Endothelial cell of umbilical vein (primary cell): ENCODE data around the gene ARHGAP42. TPM values are rescaled to one million over a fixed set of nuclear protein-coding genes. Genes with fewer than 3 reads are reported as not detected.

ENCODE experiments used
- BruUV-seq: library from RNA; stranded (reverse); fragments of 400-500 nt; replicated peaks from 2 replicates; lab custom pipeline; 2021; lab: Mats Ljungman, UMichigan
- CTCF ChIA-PET: fragments of 300-600, 350-600 bp; sonication (Branson Sonifier 250); formaldehyde crosslinking; loops from one replicate; lab custom pipeline; 2021; ENCODE audit warnings: antibody characterized with exemption, inconsistent platforms; lab: Charles Lee
- POLR2A ChIA-PET: fragments of 300-600, 350-600 bp; sonication (Branson Sonifier 250); formaldehyde crosslinking; loops from one replicate; lab custom pipeline; 2021; ENCODE audit warnings: antibody characterized with exemption, inconsistent platforms; lab: Charles Lee
- DNase-seq: peaks from one replicate; pipeline ENCODE4 v3.0.0-alpha.2; 2011; ENCODE audit warnings: low read depth, low spot score
- FAIRE-seq: peaks from 2 replicates; lab custom pipeline; 2011; peaks lifted over from hg19 to GRCh38; lab: Jason Lieb, UNC
- H2AFZ ChIP-seq: 2 replicates; pipeline ENCODE4 v1.6.0; 2012; ENCODE audit warnings: low read depth, low read length, control low read depth, inconsistent platforms
- H3K27ac ChIP-seq: 2 replicates; pipeline ENCODE4 v1.5.1; 2011; ENCODE audit warnings: low read depth, mild to moderate bottlenecking, control low read depth, low read length, moderate library complexity; ENCODE audit not compliant: insufficient read depth
- H3K27me3 ChIP-seq, 2 experiments: 2 replicates each; pipeline versions ENCODE4 v1.6.0 to v1.6.1; 2011; ENCODE audit warnings: low read length in 2 of 2, mixed read lengths in 1 of 2; ENCODE audit not compliant: control insufficient read depth in 2 of 2, insufficient read depth in 2 of 2
- H3K36me3 ChIP-seq, 2 experiments: 2 replicates in 1 of 2; 3 replicates in 1 of 2; pipeline ENCODE4 v1.5.1; 2011; ENCODE audit warnings: low read length in 2 of 2, mild to moderate bottlenecking in 1 of 2, moderate library complexity in 1 of 2; ENCODE audit not compliant: control insufficient read depth in 2 of 2, insufficient read depth in 2 of 2; ENCODE audit errors: extremely low read depth in 1 of 2
- H3K4me1 ChIP-seq: 3 replicates; pipeline ENCODE4 v1.5.1; 2011; ENCODE audit warnings: mild to moderate bottlenecking, low read length; ENCODE audit not compliant: control insufficient read depth, insufficient read depth; ENCODE audit errors: extremely low read depth
- H3K4me2 ChIP-seq: 2 replicates; pipeline ENCODE4 v1.6.1; 2011; ENCODE audit warnings: low read length, control low read depth, mixed read lengths; ENCODE audit not compliant: insufficient read depth
- H3K4me3 ChIP-seq, 3 experiments: fragments of 200-600 bp in 1 of 3; sonication (generic), shearing (Covaris generic) in 1 of 3; replicated peaks in 1 of 3; 2 replicates each; pipeline ENCODE4 v1.5.1; 2011 to 2016; ENCODE audit warnings: control low read depth in 3 of 3, low read length in 3 of 3, mild to moderate bottlenecking in 2 of 3, inconsistent platforms in 1 of 3, low read depth in 1 of 3, moderate library complexity in 1 of 3; ENCODE audit not compliant: insufficient read depth in 1 of 3
- H3K79me2 ChIP-seq: 2 replicates; pipeline ENCODE4 v1.6.0; 2012; ENCODE audit warnings: low read length, inconsistent platforms; ENCODE audit not compliant: control insufficient read depth, insufficient read depth
- H3K9ac ChIP-seq: replicated peaks from 2 replicates; pipeline ENCODE3; 2011; ENCODE audit warnings: low read length, control low read depth; ENCODE audit not compliant: insufficient read depth; ENCODE audit errors: extremely low read depth
- H3K9me1 ChIP-seq: replicated peaks from 3 replicates; pipeline ENCODE4 v1.6.0; 2011; ENCODE audit warnings: mild to moderate bottlenecking, low read length; ENCODE audit not compliant: control insufficient read depth, insufficient read depth; ENCODE audit errors: extremely low read depth
- H3K9me3 ChIP-seq: replicated peaks from 2 replicates; pipeline ENCODE4 v1.5.1; 2012; ENCODE audit warnings: low read length, inconsistent platforms; ENCODE audit not compliant: control insufficient read depth, insufficient read depth
- H4K20me1 ChIP-seq: replicated peaks from 2 replicates; pipeline ENCODE3; 2011; ENCODE audit warnings: mild to moderate bottlenecking, low read length; ENCODE audit not compliant: control insufficient read depth, insufficient read depth; ENCODE audit errors: extremely low read depth
- EZH2 ChIP-seq: IDR thresholded peaks from 2 replicates; pipeline ENCODE4 v1.6.1; 2012; ENCODE audit warnings: borderline replicate concordance, low read depth, mild to moderate bottlenecking, moderate library complexity, low read length, inconsistent platforms; ENCODE audit not compliant: severe bottlenecking
- FOS ChIP-seq: IDR thresholded peaks from 2 replicates; pipeline ENCODE4 v1.6.1; 2011; ENCODE audit warnings: mild to moderate bottlenecking, low read length, moderate library complexity, borderline replicate concordance; ENCODE audit not compliant: insufficient read depth
- GATA2 ChIP-seq: IDR thresholded peaks from 2 replicates; pipeline ENCODE4 v1.7.0; 2011; ENCODE audit warnings: low read depth, mild to moderate bottlenecking, moderate library complexity, mixed read lengths, low read length; ENCODE audit not compliant: insufficient read length, insufficient read depth
- JUN ChIP-seq: IDR thresholded peaks from 2 replicates; pipeline ENCODE4 v1.6.1; 2011; ENCODE audit warnings: borderline replicate concordance, low read depth; ENCODE audit not compliant: insufficient read length, insufficient read depth
- MYC ChIP-seq: IDR thresholded peaks from one replicate; pipeline ENCODE4 v1.6.1; 2011; ENCODE audit warnings: mild to moderate bottlenecking, low read depth, low read length
- POLR2A ChIP-seq: IDR thresholded peaks from 2 replicates; pipeline ENCODE4 v1.6.1; 2012; ENCODE audit warnings: low read depth, mild to moderate bottlenecking, control low read depth, low read length
- POLR2AphosphoS5 ChIP-seq: IDR thresholded peaks from 2 replicates; pipeline ENCODE4 v1.6.1; 2012; ENCODE audit warnings: low read depth, mild to moderate bottlenecking, control low read depth, low read length, moderate library complexity; ENCODE audit not compliant: insufficient read depth
- dilution Hi-C: fragments of 300-500 bp; cut with MboI; formaldehyde crosslinking; loops from one replicate; pipeline ENCODE4 v1.15.0; 2019; ENCODE audit warnings: low sequenced_read_pairs; ENCODE audit not compliant: extremely low pct_ligation_motif_present
- intact Hi-C: fragments of 100-400 bp; cut with micrococcal nuclease; formaldehyde crosslinking; loops from one replicate; pipeline ENCODE4 v1.10.0; 2022
- polyA plus RNA-seq, 4 experiments: library from polyadenylated mRNA; depleted of rRNA in 3 of 4; stranded (reverse) in 3 of 4; unstranded in 1 of 4; fragments of >200 nt; gene quantifications; 2 replicates each; pipeline versions ENCODE4 v1.2.1 to v1.2.3, GENCODE V29; 2011 to 2012; ENCODE audit warnings: missing spikeins in 1 of 4
- total RNA-seq: library from RNA; stranded (reverse); gene quantifications from 2 replicates; pipeline ENCODE4 v1.2.3, GENCODE V29; 2021
- TF ChIP-seq, protein P1 (sequence below): IDR thresholded peaks from 2 replicates; pipeline ENCODE4 v1.6.1; 2011; ENCODE audit not compliant: insufficient read depth, insufficient read length
- TF ChIP-seq, protein P2 (sequence below), 2 donors: IDR thresholded peaks; 1 replicate in 1 of 2; 2 replicates in 1 of 2; pipeline ENCODE4 v1.5.1; 2011; ENCODE audit warnings: low read length in 2 of 2, mild to moderate bottlenecking in 2 of 2, moderate library complexity in 2 of 2, control low read depth in 1 of 2, inconsistent platforms in 1 of 2, low read depth in 1 of 2; ENCODE audit not compliant: insufficient read depth in 1 of 2; ENCODE audit errors: extremely low read depth in 1 of 2

Gene ARHGAP42
- total and polyA plus RNA-seq, 2 donors (not counting 3 experiments of a cell fraction or from before 2014, with no cell fraction given), result 1.8 to 2.4 TPM

DNA sequence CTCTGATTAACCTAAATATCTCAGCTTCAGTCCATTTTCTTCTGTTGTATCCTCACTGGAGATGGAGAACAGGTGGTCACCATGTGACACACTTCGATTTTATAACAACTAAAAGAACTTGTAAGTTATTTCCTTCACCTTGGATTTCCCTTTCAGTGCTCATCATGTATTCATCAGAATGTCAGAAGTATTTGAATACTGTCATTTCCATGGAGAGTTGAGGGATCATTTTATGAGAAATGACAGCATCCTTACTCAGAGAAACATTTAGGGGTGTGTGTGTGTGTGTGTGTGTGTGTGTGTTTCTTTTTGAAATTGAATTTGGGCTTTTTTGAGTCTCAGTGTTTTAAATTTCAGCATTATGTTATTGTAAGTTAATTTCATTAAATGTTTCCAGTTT lies 205.8 kb downstream of the ARHGAP42 start:
- dilution Hi-C loops, result no loop called here

More for the DNA sequence above, 205.8 kb downstream of the ARHGAP42 start:
- DNase-seq (no peak), FAIRE-seq (no peak)
- H3K9me3 ChIP-seq, result no peaks in the 10 kb centered on the region
- intact Hi-C loops, result no loop called here
- H3K9me1 ChIP-seq, result no peaks in the 10 kb centered on the region
- ChIA-PET CTCF (interaction anchor here (2.0 kb wide), 1 partner anchor 316 kb away, joined by 5 read pairs; no protein-coding TSS in a partner anchor), POLR2A (no interaction called here)
- no peak overlapping the region for H3K27ac ChIP-seq
- no peaks in the 10 kb centered on the region for H3K36me3 ChIP-seq
- H2AFZ ChIP-seq, result no peak overlapping the region
- no peaks in the 10 kb centered on the region for H3K79me2 ChIP-seq
- BruUV-seq, result no TSS peak
- no peak overlapping the region for H3K4me3 ChIP-seq
- no peaks in the 10 kb centered on the region for H4K20me1 ChIP-seq
- no peak overlapping the region for H3K4me2 ChIP-seq
- H3K27me3 ChIP-seq, result no peaks in the 10 kb centered on the region
- H3K4me1 ChIP-seq, result no peaks in the 10 kb centered on the region
- TF ChIP-seq MYC (no peak), POLR2AphosphoS5 (no peak), FOS (no peak), POLR2A (no peak), EZH2 (no peak), JUN (no peak), GATA2 (no peak)
- TF ChIP-seq, protein P1, sequence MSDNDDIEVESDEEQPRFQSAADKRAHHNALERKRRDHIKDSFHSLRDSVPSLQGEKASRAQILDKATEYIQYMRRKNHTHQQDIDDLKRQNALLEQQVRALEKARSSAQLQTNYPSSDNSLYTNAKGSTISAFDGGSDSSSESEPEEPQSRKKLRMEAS, result no peak
- TF ChIP-seq, protein P2, sequence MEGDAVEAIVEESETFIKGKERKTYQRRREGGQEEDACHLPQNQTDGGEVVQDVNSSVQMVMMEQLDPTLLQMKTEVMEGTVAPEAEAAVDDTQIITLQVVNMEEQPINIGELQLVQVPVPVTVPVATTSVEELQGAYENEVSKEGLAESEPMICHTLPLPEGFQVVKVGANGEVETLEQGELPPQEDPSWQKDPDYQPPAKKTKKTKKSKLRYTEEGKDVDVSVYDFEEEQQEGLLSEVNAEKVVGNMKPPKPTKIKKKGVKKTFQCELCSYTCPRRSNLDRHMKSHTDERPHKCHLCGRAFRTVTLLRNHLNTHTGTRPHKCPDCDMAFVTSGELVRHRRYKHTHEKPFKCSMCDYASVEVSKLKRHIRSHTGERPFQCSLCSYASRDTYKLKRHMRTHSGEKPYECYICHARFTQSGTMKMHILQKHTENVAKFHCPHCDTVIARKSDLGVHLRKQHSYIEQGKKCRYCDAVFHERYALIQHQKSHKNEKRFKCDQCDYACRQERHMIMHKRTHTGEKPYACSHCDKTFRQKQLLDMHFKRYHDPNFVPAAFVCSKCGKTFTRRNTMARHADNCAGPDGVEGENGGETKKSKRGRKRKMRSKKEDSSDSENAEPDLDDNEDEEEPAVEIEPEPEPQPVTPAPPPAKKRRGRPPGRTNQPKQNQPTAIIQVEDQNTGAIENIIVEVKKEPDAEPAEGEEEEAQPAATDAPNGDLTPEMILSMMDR (IDR thresholded peaks at IDR 0.05; ENCODE audit: extremely low read depth in 1 of 2, insufficient read depth in 1 of 2, low read depth in 1 of 2, low read length in 2 of 2), result no peak
- H3K9ac ChIP-seq, result no peak overlapping the region
